IPS-18c (cell line): Measurements from ENCODE around the gene BHLHE23.

Experiments
- H3K4me3 ChIP-seq: 2 replicates; pipeline ENCODE4 v1.7.0; 2013; ENCODE audit warnings: low read depth, mild to moderate bottlenecking, low read length, moderate library complexity; ENCODE audit not compliant: insufficient read depth
- H3K9me3 ChIP-seq: one replicate; pipeline ENCODE4 v1.6.1; 2013; ENCODE audit warnings: mild to moderate bottlenecking, low read length, moderate library complexity; ENCODE audit not compliant: control insufficient read depth, insufficient read depth

BHLHE23 gene

GRCh38 chr20:63017826-63018411, 11.2 kb upstream of the BHLHE23 start:
- H3K9me3 ChIP-seq, result peaks cover 3% of the 10 kb centered on the region
- H3K4me3 ChIP-seq, result no peak overlapping the region

DNA sequence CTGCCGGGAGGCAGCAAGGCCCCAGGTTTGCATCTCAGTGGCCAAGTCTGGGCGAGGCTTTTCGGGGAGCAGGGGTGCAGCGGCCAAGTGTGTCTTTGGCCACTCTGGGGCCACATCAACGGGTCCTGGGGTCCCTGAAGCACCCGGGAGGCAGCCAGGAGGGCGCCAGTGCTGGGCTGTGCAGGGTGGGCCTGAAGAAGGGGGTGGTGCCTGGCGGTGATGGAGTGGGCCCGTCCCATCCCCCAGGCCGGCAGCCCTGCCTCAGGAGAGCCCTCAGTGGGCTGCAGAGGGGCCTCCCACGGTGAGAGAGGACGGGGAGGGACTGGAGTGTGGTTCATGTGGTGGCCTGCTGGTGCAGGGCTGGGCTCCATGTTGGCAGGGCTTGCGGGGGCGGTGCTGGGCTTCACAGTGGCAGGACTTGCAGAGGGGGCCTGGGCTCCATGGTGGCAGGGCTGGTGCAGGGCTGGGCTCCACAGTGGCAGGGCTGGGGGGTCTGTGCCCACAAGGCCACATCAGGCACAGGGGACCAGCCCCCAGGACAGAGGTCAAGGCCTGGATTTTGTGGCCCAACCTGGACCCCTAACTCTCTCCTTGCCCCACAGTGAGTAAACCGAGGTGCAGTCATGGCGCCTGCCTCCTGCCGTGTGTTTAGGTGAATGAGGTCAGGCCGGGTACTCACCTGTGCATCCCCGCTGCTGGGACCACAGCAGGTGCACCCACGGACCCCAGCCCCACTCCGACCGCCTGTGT, 10.5 kb upstream of the BHLHE23 start:
- H3K4me3 ChIP-seq, result no peak overlapping the region

GRCh38 chr20:63016514-63017075, 9.8 kb upstream of the BHLHE23 start:
- Histone ChIP-seq H3K4me3 (peak overlapping the region; percentile 24; the same call in 1 of the 2 replicates), H3K9me3 (peaks cover 5% of the 10 kb centered on the region)

More for the DNA sequence above, 10.5 kb upstream of the BHLHE23 start:
- H3K9me3 ChIP-seq, result peaks cover 5% of the 10 kb centered on the region

DNA sequence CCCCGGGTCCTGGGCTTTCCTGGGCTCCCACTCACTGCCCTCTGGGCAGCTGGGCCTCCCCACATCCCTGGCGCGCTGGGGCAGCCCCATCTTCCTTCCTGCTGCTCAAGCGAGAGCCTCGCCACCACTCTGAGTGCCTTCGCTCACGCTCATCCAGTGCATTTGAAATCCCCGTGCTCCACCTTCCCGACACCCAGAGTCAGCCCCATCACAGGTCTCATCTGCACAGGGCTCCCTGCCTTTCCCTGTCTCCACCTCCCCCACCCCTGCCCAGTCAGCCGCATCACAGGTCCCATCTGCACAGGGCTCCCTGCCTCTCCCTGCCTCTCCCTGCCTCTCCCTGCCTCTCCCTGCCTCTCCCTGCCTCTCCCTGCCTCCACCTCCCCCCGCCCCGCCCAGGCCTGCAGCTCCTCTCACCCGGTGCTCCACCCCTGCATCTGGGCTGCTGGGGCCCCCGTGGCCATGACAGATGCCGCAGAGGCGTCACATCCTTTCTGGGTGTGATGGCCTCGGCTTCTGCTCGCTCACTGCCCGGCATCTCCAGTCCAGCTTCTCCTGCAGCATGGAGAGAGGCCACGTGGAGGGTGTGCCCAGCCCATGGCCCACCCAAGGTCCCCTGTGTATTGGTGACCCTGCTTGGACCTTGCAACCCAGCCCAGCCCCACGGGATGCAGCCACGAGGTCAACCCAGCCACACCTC, 9.0 kb upstream of the BHLHE23 start:
- no peak overlapping the region for H3K4me3 ChIP-seq

DNA sequence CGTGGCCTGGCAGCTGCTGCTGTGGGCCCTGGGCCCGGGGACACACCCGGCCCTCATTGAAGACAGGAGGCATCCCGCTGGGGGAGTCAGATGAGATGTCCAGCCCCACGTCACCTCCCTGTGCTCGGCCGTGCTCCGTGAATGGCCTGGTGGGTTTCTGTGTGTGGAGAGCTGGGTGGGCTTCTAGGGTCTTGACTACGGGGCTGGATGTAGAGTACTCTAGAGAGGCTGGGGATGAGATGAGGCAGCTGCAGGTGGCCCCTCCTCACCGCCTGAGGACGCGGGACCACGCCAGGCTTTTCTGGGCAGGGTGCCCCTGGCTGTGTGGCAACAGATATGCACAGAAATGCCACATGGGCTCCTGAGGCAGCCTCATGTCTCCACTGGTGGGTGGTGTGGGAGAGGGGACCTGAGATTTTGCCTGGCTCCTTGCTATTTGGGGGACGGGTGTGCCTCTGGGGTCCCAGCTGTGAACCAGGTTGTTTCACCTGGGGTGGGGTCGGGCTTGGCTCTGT, 8.4 kb upstream of the BHLHE23 start:
- H3K9me3 ChIP-seq, result peaks cover 3% of the 10 kb centered on the region
- H3K4me3 ChIP-seq, result peak overlapping the region; percentile 28; the same call in 1 of the 2 replicates

More for the DNA sequence above, 9.0 kb upstream of the BHLHE23 start:
- H3K9me3 ChIP-seq, result peaks cover 5% of the 10 kb centered on the region

GRCh38 chr20:63014710-63015109, 7.9 kb upstream of the BHLHE23 start:
- Histone ChIP-seq H3K9me3 (peaks cover 2% of the 10 kb centered on the region), H3K4me3 (peak overlapping the region; percentile 28; the same call in 1 of the 2 replicates)

- peak overlapping the region; percentile 16; the same call in 1 of the 2 replicates for H3K4me3 ChIP-seq
- peaks cover 2% of the 10 kb centered on the region for H3K9me3 ChIP-seq
These were observed 7.5 kb upstream of the BHLHE23 start for GRCh38 chr20:63014287-63014686.

DNA sequence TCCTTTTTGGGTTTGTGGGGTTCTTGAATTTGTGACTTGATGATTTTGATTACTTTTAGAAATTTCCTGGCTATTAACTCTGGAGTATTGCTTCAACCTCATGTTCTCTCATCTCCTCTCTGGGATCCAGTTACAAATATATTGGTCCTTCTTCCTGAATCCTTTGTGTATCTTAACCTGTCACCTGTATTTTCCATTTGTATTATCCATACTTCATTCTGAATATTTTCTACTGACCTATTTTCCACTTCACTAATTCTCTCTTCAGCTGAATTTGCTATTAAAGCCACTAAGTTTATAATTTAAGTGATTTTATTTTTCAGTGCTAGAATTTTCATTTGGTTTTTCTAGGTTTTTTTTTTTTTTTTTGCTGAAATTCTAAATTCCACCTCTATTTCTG, 6.4 kb upstream of the BHLHE23 start:
- Histone ChIP-seq H3K4me3 (no peak overlapping the region), H3K9me3 (peaks cover 2% of the 10 kb centered on the region)

GRCh38 chr20:63011798-63012197, 5.0 kb upstream of the BHLHE23 start:
- no peak overlapping the region for H3K4me3 ChIP-seq

GRCh38 chr20:63009988-63010769, 3.4 kb upstream of the BHLHE23 start:
- H3K4me3 ChIP-seq, result no peak overlapping the region

More at GRCh38 chr20:63011798-63012197, 5.0 kb upstream of the BHLHE23 start:
- peaks cover 4% of the 10 kb centered on the region for H3K9me3 ChIP-seq

GRCh38 chr20:63009045-63009961, 2.5 kb upstream of the BHLHE23 start:
- H3K4me3 ChIP-seq, result peak overlapping the region; percentile 5; the same call in 1 of the 2 replicates
- H3K9me3 ChIP-seq, result peaks cover 6% of the 10 kb centered on the region

More at GRCh38 chr20:63009988-63010769, 3.4 kb upstream of the BHLHE23 start:
- peaks cover 6% of the 10 kb centered on the region for H3K9me3 ChIP-seq

DNA sequence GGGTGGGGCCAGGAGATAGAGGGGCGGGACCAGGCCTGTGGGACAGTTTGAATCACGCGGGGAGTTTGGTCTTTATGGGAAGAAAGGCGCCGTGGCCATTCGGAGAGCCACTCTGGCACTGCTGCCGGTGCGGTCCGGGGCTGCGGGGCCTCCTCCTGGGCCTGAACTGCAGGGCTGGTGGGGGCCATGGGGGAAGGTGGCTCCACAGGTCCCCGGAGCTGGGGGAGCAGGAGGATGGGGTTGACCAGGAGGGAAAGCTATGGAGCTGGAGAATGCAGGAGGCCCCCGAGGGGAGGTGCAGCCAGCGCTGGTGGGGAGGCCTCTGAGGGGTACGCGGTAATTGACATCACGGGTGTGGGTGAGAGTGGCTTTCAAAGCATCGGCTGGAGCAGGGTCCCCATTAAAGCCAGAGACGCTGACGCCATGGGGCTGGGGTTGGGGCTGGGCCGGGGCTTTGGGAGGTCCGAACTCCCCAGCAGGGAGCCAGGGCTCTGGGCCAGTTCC, 1.8 kb upstream of the BHLHE23 start:
- H3K4me3 ChIP-seq, result peak overlapping the region; percentile 5; the same call in 1 of the 2 replicates

DNA sequence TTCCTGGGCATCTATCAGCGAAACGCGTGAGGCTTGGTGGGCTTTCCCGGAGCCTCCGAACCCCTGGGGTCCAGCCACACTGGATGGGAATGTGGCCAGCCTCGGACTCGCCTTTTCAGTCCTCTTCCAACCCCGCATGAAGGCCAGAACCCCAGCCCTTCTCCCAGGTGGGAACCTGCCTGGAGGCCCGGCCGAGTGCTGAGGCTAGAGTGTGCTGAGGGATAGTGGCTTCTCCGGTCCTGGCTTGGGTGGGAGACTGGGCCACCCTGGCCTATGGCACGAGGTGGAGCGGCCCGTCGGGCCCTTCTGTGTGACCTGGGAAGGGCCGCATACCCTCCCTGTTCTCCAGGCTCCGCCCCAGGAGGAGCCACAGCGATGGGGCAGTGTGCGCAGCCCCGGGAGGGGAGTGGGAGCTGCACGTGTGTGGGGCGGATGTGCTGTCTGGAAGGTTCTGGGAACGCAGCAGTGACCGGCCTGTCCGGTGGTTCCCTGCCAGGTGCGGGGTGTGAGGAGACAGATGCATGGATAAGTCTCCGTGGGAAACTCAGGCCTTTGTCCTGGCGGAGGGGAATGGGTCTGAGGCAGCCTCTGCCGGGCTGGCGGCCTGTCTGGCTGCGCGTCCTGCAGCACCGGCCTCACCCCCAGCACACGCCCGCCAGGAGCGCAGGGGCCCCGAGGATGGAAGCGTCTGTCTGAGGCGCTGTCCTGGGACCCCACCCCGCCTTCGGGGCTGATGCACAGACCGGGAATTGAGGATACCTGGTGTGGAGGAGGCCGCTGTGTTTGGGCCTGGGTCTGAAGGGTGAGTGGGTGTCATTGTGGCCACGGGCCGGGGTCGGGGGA, 1.1 kb upstream of the BHLHE23 start:
- peaks cover 6% of the 10 kb centered on the region for H3K9me3 ChIP-seq
- H3K4me3 ChIP-seq, result peak overlapping the region; percentile 15; the same call in 1 of the 2 replicates

More for the DNA sequence above, 1.8 kb upstream of the BHLHE23 start:
- peaks cover 6% of the 10 kb centered on the region for H3K9me3 ChIP-seq

DNA sequence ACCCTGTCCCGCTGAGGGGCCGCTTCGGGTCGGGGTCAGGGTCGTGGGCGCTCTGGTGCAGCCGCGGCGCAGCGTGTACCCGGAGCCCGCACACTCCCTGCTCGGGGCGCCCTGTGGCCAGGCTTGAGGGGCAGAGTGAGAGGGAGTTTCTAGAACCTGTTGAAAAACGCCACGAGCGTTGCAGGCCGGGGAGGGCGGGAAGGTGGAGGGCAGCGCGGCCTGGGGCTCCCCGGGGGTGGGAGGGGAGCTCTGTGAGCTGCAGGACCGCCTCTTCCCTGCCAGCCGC, 539 bp upstream of the BHLHE23 start:
- peak overlapping the region; percentile 41 for H3K4me3 ChIP-seq
- peaks cover 4% of the 10 kb centered on the region for H3K9me3 ChIP-seq
